CD4-positive, alpha-beta T cell (primary cell): ENCODE data around the gene NAA25. TPM values are rescaled to one million over a fixed set of nuclear protein-coding genes. Genes with fewer than 3 reads are reported as not detected.
A peak's percentile ranks its signal among the peaks of the same experiment; 100 is the strongest.

Experiments
- ATAC-seq: fragments of 200-7000 bp; cut with Tn5 transposase; one replicate; pipeline ENCODE4 v1.10.0; 2022; ENCODE audit warnings: mild to moderate bottlenecking; ENCODE audit not compliant: poor library complexity
- CTCF ChIA-PET: fragments of 350-600 bp; sonication (Branson Sonifier 250); formaldehyde crosslinking; loops from one replicate; lab custom pipeline; 2021; ENCODE audit warnings: antibody characterized with exemption, inconsistent platforms; lab: Charles Lee
- POLR2A ChIA-PET: fragments of 350-600 bp; sonication (Branson Sonifier 250); formaldehyde crosslinking; loops from one replicate; lab custom pipeline; 2021; ENCODE audit warnings: antibody characterized with exemption, inconsistent platforms; lab: Charles Lee
- DNase-seq, 14 experiments: peaks; one replicate each; pipeline ENCODE4 v3.0.0-alpha.2; 2013 to 2020; ENCODE audit warnings: mixed read lengths in 2 of 14
- H3K27ac ChIP-seq, 2 donors: one replicate each; pipeline versions ENCODE4 v1.5.1 to v1.7.0; 2013; ENCODE audit warnings: low read length in 2 of 2, low read depth in 1 of 2, mild to moderate bottlenecking in 1 of 2
- H3K27me3 ChIP-seq, 2 experiments: 1 replicate in 1 of 2; 2 replicates in 1 of 2; pipeline versions ENCODE4 v1.6.1 to v1.7.0; 2013; ENCODE audit warnings: low read length in 2 of 2, control low read depth in 1 of 2, mild to moderate bottlenecking in 1 of 2, moderate library complexity in 1 of 2; ENCODE audit not compliant: insufficient read depth in 2 of 2, control insufficient read depth in 1 of 2
- H3K36me3 ChIP-seq: one replicate; pipeline ENCODE4 v1.6.1; 2013; ENCODE audit warnings: low read length, control low read depth; ENCODE audit not compliant: insufficient read depth
- H3K4me1 ChIP-seq: one replicate; pipeline ENCODE4 v1.6.1; 2013; ENCODE audit warnings: low read length, control low read depth; ENCODE audit not compliant: insufficient read depth
- H3K4me3 ChIP-seq: one replicate; pipeline ENCODE4 v1.5.1; 2013; ENCODE audit warnings: mild to moderate bottlenecking, low read length, moderate library complexity
- H3K9me3 ChIP-seq, 2 experiments: 1 replicate in 1 of 2; 2 replicates in 1 of 2; pipeline versions ENCODE4 v1.6.1 to v1.7.0; 2013; ENCODE audit warnings: low read length in 2 of 2, mild to moderate bottlenecking in 2 of 2, control low read depth in 1 of 2, moderate library complexity in 1 of 2; ENCODE audit not compliant: control insufficient read depth in 1 of 2, insufficient read depth in 1 of 2
- H3K27ac Mint-ChIP-seq: one replicate; pipeline ENCODE4 v1.8.0; 2020; ENCODE audit warnings: mixed read lengths
- H3K27me3 Mint-ChIP-seq: one replicate; pipeline ENCODE4 v1.8.0; 2021; ENCODE audit warnings: mixed read lengths
- H3K36me3 Mint-ChIP-seq: one replicate; pipeline ENCODE4 v1.8.0; 2021; ENCODE audit warnings: low read depth, mixed read lengths
- H3K4me1 Mint-ChIP-seq: one replicate; pipeline ENCODE4 v1.8.0; 2021; ENCODE audit warnings: low read depth, mixed read lengths
- H3K4me3 Mint-ChIP-seq: one replicate; pipeline ENCODE4 v1.8.0; 2020; ENCODE audit warnings: mild to moderate bottlenecking, mixed read lengths
- H3K9me3 Mint-ChIP-seq: one replicate; pipeline ENCODE4 v1.8.0; 2020; ENCODE audit warnings: mixed read lengths
- intact Hi-C, 2 experiments: fragments of 100-400 bp; cut with DNase I in 1 of 2; cut with micrococcal nuclease in 1 of 2; formaldehyde crosslinking; loops; one replicate each; pipeline versions ENCODE4 v1.15.1 to v1.9.0; 2023 to 2025; cut with DNase I, micrococcal nuclease
- total RNA-seq, 174 experiments: library from RNA in 2 of 174; stranded (reverse) in 2 of 174; gene quantifications; one replicate each; pipeline ENCODE4 v1.2.3 and lab custom pipeline; 2021 to 2026
- TF ChIP-seq, protein P1 (sequence below): fragments of 200-600 bp; IDR thresholded peaks from one replicate; pipeline ENCODE4 v1.8.0; 2022; ENCODE audit warnings: antibody characterized with exemption, mild to moderate bottlenecking

Gene NAA25
- total RNA-seq, 2 experiments from 2014 or later, result 31.1 to 34.6 TPM

DNA sequence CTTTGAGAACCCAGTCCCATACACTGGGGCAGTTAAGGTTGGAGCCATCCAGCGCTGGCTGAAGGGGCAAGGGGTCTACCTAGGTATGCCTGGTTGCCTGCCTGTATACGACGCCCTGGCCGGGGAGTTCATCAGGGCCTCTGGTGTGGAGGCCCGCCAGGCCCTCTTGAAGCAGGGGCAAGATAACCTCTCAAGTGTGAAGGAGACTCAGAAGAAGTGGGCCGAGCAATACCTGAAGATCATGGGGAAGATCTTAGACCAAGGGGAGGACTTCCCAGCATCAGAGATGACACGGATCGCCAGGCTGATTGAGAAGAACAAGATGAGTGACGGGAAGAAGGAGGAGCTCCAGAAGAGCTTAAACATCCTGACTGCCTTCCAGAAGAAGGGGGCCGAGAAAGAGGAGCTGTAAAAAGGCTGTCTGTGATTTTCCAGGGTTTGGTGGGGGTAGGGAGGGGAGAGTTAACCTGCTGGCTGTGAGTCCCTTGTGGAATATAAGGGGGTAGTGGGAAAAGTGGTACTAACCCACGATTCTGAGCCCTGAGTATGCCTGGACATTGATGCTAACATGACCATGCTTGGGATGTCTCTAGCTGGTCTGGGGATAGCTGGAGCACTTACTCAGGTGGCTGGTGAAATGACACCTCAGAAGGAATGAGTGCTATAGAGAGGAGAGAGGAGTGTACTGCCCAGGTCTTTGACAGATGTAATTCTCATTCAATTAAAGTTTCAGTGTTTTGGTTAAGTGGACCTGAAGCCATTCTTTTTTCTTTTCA lies 86.2 kb downstream of the NAA25 start:
- intact Hi-C loops, result no loop called here
- H3K36me3 Mint-ChIP-seq, result peaks cover 90% of the 10 kb centered on the region
- no peaks in the 10 kb centered on the region for H3K9me3 ChIP-seq
- no peak overlapping the region for H3K4me3 ChIP-seq
- CTCF ChIA-PET, result interaction anchor here (0.8 to 2.5 kb wide), 3 partner anchors 8 to 77 kb away, joined by 3 to 11 read pairs (median 3); no protein-coding TSS in a partner anchor
- H3K36me3 ChIP-seq, result peaks cover 70% of the 10 kb centered on the region
- POLR2A ChIA-PET, result interaction anchor here (1.1 to 2.1 kb wide), 2 partner anchors 9 to 103 kb away, joined by 3 to 17 read pairs; partner anchors contain the start of genes ERP29, TMEM116 and TRAFD1
- no peaks in the 10 kb centered on the region for H3K27me3 Mint-ChIP-seq
- DNase-seq, result no peak
- H3K4me1 Mint-ChIP-seq, result peaks cover 45% of the 10 kb centered on the region
- no peaks in the 10 kb centered on the region for H3K27me3 ChIP-seq
- no peak overlapping the region for H3K4me3 Mint-ChIP-seq
- no peaks in the 10 kb centered on the region for H3K9me3 Mint-ChIP-seq
- TF ChIP-seq, protein P1, sequence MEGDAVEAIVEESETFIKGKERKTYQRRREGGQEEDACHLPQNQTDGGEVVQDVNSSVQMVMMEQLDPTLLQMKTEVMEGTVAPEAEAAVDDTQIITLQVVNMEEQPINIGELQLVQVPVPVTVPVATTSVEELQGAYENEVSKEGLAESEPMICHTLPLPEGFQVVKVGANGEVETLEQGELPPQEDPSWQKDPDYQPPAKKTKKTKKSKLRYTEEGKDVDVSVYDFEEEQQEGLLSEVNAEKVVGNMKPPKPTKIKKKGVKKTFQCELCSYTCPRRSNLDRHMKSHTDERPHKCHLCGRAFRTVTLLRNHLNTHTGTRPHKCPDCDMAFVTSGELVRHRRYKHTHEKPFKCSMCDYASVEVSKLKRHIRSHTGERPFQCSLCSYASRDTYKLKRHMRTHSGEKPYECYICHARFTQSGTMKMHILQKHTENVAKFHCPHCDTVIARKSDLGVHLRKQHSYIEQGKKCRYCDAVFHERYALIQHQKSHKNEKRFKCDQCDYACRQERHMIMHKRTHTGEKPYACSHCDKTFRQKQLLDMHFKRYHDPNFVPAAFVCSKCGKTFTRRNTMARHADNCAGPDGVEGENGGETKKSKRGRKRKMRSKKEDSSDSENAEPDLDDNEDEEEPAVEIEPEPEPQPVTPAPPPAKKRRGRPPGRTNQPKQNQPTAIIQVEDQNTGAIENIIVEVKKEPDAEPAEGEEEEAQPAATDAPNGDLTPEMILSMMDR, result no peak
- H3K27ac Mint-ChIP-seq, result peak overlapping the region; percentile 63
- ATAC-seq, result no peak
- H3K4me1 ChIP-seq, result peaks cover 28% of the 10 kb centered on the region
- H3K27ac ChIP-seq, result no peak overlapping the region

DNA sequence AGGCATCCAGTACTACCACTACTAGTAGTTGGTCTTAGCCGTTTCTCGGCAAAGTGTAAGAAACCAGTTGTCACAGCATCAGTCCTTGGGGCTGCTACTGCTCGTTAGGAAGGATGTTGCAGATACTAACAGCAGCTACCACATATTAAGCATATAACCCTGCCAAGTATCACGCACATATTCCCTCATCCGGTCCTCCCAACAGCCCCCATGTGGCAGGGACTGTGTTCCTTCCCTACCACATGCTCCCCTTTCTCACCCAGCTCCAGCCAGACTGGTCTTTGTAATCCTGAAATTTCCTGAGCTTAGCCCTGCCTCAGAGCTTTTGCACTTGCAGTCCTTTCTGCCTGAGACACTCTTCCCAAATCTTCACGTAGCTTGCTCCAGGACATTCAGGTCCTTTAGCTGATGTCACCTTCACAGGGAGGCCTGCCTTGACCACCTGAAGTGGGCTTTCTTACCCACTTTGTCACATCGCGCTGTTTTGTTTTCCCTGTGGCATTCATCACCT lies 87.6 kb downstream of the NAA25 start:
- Histone ChIP-seq H3K27ac (no peak overlapping the region), H3K36me3 (peaks cover 80% of the 10 kb centered on the region), H3K4me3 (no peak overlapping the region), H3K27me3 (no peaks in the 10 kb centered on the region), H3K4me1 (peaks cover 31% of the 10 kb centered on the region), H3K9me3 (no peaks in the 10 kb centered on the region)
- TF ChIP-seq, protein P1, result no peak
- POLR2A ChIA-PET, result interaction anchor here (0.8 to 1.9 kb wide), 2 partner anchors 27 to 179 kb away, joined by 3 to 7 read pairs; partner anchors contain the start of gene MAPKAPK5
- CTCF ChIA-PET, result interaction anchor here (0.7 to 2.5 kb wide), 4 partner anchors 8 to 122 kb away, joined by 3 to 11 read pairs (median 4); partner anchors contain the start of genes ERP29 and TMEM116
- no peak overlapping the region for H3K4me3 Mint-ChIP-seq
- intact Hi-C loops, result no loop called here
- peaks cover 45% of the 10 kb centered on the region for H3K4me1 Mint-ChIP-seq
- no peaks in the 10 kb centered on the region for H3K9me3 Mint-ChIP-seq
- H3K36me3 Mint-ChIP-seq, result peaks cover 91% of the 10 kb centered on the region
- peak overlapping the region; percentile 63 for H3K27ac Mint-ChIP-seq
- DNase-seq (no peak), ATAC-seq (no peak)
- no peaks in the 10 kb centered on the region for H3K27me3 Mint-ChIP-seq

DNA sequence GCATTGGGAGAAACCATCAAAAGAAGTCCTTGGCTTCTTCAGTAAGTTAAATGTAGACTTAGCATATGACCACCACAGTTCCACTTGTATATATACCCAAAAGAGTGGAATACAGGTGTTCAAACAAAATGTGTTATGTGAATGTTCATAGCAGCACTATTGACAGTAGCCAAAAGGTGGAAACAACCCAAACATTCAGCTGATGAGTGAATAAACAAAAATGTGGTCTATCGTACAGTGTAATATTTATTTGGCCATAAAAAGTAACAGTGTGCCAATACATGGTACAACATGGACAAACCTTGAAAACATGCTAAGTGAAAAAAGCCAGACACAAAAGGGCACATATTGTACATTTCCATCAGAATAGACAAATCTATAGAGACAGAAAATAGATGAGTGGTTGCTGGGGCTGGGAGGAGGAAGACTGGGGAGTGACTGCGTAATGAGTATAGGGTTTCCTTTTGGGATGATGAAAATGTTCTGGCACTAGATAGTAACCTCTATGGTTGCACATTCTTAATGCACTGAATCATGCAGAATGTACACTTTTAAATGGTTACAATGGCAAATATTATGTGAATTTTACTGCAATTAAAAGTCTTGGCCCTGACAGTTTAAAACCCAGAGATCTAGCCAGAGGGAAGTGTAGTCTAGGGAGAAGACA lies 89.9 kb downstream of the NAA25 start:
- Histone ChIP-seq H3K4me1 (peaks cover 48% of the 10 kb centered on the region), H3K9me3 (no peaks in the 10 kb centered on the region), H3K4me3 (no peak overlapping the region), H3K27ac (peak overlapping the region in 1 of 2 donors; percentile 14), H3K36me3 (peaks cover 76% of the 10 kb centered on the region), H3K27me3 (no peaks in the 10 kb centered on the region)
- ChIA-PET POLR2A (interaction anchor here (1.5 kb wide), 1 partner anchor 26 kb away, joined by 5 read pairs; no protein-coding TSS in a partner anchor), CTCF (no interaction called here)
- H3K27ac Mint-ChIP-seq, result peak overlapping the region; percentile 63
- peaks cover 89% of the 10 kb centered on the region for H3K36me3 Mint-ChIP-seq
- TF ChIP-seq, protein P1, result no peak
- intact Hi-C loops, result loop anchor here in 1 of 2 experiments (10.0 kb wide), 2 partner anchors 334 to 604 kb away; partner anchors contain the start of genes ACAD10 and BRAP
- no peaks in the 10 kb centered on the region for H3K27me3 Mint-ChIP-seq
- H3K4me1 Mint-ChIP-seq, result peaks cover 59% of the 10 kb centered on the region
- H3K4me3 Mint-ChIP-seq, result no peak overlapping the region
- no peaks in the 10 kb centered on the region for H3K9me3 Mint-ChIP-seq
- ATAC-seq (no peak), DNase-seq (no peak)
